Adrenal gland (tissue), 5 donors: ENCODE measurements around the gene NEBL.

Source experiments
- POLR2A ChIP-seq, 2 donors: fragments of 450-650 bp; IDR thresholded peaks; one replicate each; pipeline ENCODE4 v1.6.1; 2017; ENCODE audit warnings: antibody characterized with exemption in 2 of 2, mild to moderate bottlenecking in 2 of 2, moderate library complexity in 1 of 2
- TF ChIP-seq, protein P1 (sequence below), 6 experiments: fragments of 450-650 bp in 4 of 6; fragments of 200-600 bp in 2 of 6; sonication (generic) in 1 of 6; IDR thresholded peaks; 1 replicate in 5 of 6; 2 replicates in 1 of 6; pipeline versions ENCODE4 v1.5.1 to v1.8.0; 2016 to 2021; ENCODE audit warnings: antibody characterized with exemption in 6 of 6, mild to moderate bottlenecking in 2 of 6, moderate library complexity in 1 of 6
- donor health status: DM: no; HTN: no; CAD: no.

DNA sequence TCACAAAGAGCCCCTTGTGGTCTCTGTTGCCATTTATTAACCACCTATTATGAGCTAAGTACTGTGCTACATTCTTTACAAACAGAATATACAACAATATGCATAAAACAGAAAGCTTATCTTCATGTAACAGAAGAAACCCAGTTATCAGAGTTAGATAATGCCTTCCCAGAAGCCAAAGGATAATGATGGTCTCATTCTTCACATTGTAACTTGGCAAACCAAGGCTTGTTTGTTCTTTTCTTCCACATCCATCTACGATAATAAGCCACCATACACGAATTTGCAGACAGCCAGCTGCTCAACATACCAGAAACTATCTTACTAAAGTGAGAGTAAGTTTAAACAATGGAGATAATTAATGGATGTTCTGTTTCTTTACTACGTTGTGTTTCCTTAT, 127.6 kb downstream of the NEBL start:
- no peak for TF ChIP-seq POLR2A (IDR thresholded peaks at IDR 0.05)
- TF ChIP-seq, protein P1, sequence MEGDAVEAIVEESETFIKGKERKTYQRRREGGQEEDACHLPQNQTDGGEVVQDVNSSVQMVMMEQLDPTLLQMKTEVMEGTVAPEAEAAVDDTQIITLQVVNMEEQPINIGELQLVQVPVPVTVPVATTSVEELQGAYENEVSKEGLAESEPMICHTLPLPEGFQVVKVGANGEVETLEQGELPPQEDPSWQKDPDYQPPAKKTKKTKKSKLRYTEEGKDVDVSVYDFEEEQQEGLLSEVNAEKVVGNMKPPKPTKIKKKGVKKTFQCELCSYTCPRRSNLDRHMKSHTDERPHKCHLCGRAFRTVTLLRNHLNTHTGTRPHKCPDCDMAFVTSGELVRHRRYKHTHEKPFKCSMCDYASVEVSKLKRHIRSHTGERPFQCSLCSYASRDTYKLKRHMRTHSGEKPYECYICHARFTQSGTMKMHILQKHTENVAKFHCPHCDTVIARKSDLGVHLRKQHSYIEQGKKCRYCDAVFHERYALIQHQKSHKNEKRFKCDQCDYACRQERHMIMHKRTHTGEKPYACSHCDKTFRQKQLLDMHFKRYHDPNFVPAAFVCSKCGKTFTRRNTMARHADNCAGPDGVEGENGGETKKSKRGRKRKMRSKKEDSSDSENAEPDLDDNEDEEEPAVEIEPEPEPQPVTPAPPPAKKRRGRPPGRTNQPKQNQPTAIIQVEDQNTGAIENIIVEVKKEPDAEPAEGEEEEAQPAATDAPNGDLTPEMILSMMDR (IDR thresholded peaks at IDR 0.05): no peak
